ENCODE results near the gene CD8B2.

DNA sequence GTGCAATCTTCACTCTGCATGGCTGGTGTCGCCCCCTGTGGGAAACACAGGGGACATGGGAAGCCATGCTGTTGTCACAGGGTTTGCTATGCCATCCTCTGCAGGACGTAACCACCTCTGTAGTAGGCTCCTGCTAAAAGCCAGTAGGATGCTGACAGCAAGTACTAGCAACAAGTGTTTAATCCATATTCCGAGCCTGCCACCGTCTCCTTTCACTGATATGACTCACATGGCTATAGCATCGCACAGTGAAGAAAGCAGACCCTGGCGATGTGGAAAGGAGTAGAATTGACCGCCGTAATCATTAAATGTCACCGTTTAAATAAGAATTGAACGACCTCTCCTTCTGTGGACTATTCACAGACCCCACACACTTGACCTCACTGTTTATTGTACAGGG is 57.8 kb downstream of the CD8B2 start:
- TF ChIP-seq, protein P1, sequence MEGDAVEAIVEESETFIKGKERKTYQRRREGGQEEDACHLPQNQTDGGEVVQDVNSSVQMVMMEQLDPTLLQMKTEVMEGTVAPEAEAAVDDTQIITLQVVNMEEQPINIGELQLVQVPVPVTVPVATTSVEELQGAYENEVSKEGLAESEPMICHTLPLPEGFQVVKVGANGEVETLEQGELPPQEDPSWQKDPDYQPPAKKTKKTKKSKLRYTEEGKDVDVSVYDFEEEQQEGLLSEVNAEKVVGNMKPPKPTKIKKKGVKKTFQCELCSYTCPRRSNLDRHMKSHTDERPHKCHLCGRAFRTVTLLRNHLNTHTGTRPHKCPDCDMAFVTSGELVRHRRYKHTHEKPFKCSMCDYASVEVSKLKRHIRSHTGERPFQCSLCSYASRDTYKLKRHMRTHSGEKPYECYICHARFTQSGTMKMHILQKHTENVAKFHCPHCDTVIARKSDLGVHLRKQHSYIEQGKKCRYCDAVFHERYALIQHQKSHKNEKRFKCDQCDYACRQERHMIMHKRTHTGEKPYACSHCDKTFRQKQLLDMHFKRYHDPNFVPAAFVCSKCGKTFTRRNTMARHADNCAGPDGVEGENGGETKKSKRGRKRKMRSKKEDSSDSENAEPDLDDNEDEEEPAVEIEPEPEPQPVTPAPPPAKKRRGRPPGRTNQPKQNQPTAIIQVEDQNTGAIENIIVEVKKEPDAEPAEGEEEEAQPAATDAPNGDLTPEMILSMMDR (IDR thresholded peaks at IDR 0.05) = no peak
- no peak for TF ChIP-seq ZFX (IDR thresholded peaks at IDR 0.05; ENCODE audit: borderline replicate concordance)
